ENCODE results near the gene EFCAB14.
"Not testable (repeated sequence)": the region's sequence is repeated elsewhere in the genome, so short reads cannot be mapped to it uniquely, and the experiment has no call there.

Gene EFCAB14

GRCh38 chr1:46705408-46705807 lies 13.5 kb downstream of the EFCAB14 start:
- no peak for TF ChIP-seq CTCF (IDR thresholded peaks at IDR 0.05; ENCODE audit: low read depth, low read length)
- no peak for DNase-seq (ENCODE audit: extremely low read depth, low read depth)

- no peak for TF ChIP-seq CTCF (IDR thresholded peaks at IDR 0.05; ENCODE audit: low read depth, low read length)
- no peak for DNase-seq (ENCODE audit: extremely low read depth, low read depth)
These were observed 14.8 kb downstream of the EFCAB14 start for GRCh38 chr1:46703927-46704641.

- no peak for DNase-seq (ENCODE audit: extremely low read depth, low read depth)
- no peak for TF ChIP-seq CTCF (IDR thresholded peaks at IDR 0.05; ENCODE audit: low read depth, low read length)
These were observed 19.2 kb downstream of the EFCAB14 start for GRCh38 chr1:46699666-46700065.

GRCh38 chr1:46697053-46697452 lies 21.9 kb downstream of the EFCAB14 start:
- DNase-seq (ENCODE audit: extremely low read depth, low read depth) = no peak
- TF ChIP-seq CTCF (IDR thresholded peaks at IDR 0.05; ENCODE audit: low read depth, low read length) = no peak

GRCh38 chr1:46694676-46695075 lies 24.2 kb downstream of the EFCAB14 start:
- not testable (repeated sequence) for DNase-seq (ENCODE audit: extremely low read depth, low read depth)

GRCh38 chr1:46692811-46693770 lies 25.8 kb downstream of the EFCAB14 start:
- DNase-seq (ENCODE audit: extremely low read depth, low read depth) = no peak
- TF ChIP-seq CTCF (IDR thresholded peaks at IDR 0.05; ENCODE audit: low read depth, low read length) = no peak

GRCh38 chr1:46691997-46692790 lies 26.7 kb downstream of the EFCAB14 start:
- peak; percentile 7 for TF ChIP-seq CTCF (IDR thresholded peaks at IDR 0.05; ENCODE audit: low read depth, low read length)
- DNase-seq (ENCODE audit: extremely low read depth, low read depth) = no peak

All from AG09319 (cell line).